Retinal pigment epithelial cell (primary cell): ENCODE results near the gene FTCD.

Source experiments
- DNase-seq: peaks from one replicate; pipeline ENCODE4 v3.0.0-alpha.2; 2010; ENCODE audit warnings: low read depth
- H3K4me3 ChIP-seq: 2 replicates; pipeline ENCODE4 v1.5.1; 2011; ENCODE audit warnings: mild to moderate bottlenecking, low read length, control low read depth, moderate library complexity
- TF ChIP-seq, protein P1 (sequence below): conservative IDR thresholded peaks from 2 replicates; pipeline ENCODE4 v1.5.1; 2011; ENCODE audit warnings: low read depth, low read length, control low read depth, inconsistent platforms

FTCD gene

DNA sequence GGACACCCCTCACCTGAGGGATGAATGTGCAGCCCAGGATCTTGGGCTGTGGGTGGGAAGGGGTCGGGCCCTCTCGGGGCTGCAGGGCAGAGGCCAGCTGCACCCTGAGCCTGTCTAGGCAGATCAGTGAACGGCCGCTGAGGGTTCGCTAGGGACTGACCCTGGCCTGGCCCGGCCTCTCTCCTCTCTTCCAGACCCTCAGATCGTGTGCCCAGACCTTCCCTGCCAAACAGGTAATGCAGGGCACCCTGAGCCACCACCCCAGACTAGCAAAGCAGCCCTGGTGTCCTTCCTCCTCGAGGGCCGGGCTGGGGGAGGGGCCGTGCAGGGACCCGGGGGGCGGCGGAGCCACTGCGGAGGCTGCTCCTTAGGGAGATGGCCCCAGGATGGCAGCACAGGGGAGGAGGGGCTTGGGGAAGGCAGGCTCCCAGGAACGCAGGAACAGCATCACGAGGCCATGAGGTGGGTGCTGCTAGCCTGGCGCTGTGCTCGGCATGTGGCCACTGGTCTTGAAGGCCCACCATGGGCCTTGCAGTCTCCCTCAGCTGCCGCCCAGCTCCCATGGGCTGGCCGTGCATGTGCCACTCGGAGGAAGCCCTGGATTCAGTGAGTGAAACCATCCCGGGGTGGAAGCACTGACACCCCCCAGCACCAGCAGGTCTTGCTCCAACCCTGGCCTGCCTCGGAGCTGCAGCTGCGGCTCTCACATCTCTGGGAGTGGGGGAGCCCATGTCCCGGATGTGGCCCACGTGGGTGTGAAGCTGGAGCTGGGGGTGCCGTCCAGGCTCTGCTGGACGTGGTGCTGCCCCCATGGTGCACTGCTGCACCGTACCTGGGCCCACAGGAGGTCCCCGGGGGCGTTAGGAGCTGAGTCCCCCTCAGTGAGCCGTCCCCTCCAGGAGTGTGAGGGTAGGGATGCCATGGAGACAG is 28.8 kb downstream of the FTCD start:
- no peak for DNase-seq
- TF ChIP-seq, protein P1, sequence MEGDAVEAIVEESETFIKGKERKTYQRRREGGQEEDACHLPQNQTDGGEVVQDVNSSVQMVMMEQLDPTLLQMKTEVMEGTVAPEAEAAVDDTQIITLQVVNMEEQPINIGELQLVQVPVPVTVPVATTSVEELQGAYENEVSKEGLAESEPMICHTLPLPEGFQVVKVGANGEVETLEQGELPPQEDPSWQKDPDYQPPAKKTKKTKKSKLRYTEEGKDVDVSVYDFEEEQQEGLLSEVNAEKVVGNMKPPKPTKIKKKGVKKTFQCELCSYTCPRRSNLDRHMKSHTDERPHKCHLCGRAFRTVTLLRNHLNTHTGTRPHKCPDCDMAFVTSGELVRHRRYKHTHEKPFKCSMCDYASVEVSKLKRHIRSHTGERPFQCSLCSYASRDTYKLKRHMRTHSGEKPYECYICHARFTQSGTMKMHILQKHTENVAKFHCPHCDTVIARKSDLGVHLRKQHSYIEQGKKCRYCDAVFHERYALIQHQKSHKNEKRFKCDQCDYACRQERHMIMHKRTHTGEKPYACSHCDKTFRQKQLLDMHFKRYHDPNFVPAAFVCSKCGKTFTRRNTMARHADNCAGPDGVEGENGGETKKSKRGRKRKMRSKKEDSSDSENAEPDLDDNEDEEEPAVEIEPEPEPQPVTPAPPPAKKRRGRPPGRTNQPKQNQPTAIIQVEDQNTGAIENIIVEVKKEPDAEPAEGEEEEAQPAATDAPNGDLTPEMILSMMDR: no peak
- H3K4me3 ChIP-seq: no peak overlapping the region

DNA sequence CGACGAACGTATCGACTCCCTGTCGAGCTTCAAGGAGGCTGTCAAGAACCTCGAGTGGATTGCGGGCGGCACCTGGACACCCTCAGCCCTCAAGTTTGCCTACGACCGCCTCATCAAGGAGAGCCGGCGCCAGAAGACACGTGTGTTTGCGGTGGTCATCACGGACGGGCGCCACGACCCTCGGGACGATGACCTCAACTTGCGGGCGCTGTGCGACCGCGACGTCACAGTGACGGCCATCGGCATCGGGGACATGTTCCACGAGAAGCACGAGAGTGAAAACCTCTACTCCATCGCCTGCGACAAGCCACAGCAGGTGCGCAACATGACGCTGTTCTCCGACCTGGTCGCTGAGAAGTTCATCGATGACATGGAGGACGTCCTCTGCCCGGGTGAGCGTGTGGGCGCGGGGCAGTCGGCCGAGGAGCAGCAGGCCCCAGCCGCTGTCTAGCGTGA is 29.5 kb downstream of the FTCD start:
- no peak overlapping the region for H3K4me3 ChIP-seq
- DNase-seq: no peak
- TF ChIP-seq, protein P1: no peak

DNA sequence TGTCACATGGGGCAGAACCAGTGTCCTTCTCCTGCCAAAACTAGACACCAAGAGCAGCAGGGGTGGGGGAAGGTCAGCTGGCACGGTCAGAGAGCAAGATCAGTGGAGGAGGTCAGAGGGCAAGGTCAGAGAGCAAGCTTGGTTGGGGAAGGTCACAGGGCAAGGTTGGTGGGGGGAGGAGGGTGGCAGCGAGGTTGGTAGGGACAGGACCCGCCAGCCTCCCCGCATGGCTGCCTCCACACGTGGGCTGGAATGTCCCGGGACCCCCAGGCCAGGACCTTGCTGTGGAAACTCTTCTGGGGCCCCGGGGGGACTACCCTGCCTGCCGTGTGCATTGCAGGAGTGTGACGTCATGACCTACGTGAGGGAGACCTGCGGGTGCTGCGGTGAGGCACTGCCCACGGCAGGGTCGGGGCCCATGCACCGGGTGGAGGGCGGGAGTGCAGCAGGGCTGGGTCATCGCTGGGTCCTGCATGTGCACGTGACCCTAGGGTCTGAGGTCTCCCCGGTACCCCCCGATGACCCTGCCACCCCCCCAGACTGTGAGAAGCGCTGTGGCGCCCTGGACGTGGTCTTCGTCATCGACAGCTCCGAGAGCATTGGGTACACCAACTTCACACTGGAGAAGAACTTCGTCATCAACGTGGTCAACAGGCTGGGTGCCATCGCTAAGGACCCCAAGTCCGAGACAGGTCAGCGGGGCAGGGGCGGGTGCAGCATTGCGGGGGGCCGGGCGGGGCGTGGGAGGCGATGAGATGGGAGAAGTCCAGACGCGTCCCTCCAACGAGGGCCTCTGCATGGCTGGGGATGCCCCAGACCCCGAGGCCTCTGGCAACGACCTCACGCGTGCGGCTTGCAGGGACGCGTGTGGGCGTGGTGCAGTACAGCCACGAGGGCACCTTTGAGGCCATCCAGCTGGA is 30.2 kb downstream of the FTCD start:
- DNase-seq: no peak
- no peak overlapping the region for H3K4me3 ChIP-seq
- TF ChIP-seq, protein P1: no peak

DNA sequence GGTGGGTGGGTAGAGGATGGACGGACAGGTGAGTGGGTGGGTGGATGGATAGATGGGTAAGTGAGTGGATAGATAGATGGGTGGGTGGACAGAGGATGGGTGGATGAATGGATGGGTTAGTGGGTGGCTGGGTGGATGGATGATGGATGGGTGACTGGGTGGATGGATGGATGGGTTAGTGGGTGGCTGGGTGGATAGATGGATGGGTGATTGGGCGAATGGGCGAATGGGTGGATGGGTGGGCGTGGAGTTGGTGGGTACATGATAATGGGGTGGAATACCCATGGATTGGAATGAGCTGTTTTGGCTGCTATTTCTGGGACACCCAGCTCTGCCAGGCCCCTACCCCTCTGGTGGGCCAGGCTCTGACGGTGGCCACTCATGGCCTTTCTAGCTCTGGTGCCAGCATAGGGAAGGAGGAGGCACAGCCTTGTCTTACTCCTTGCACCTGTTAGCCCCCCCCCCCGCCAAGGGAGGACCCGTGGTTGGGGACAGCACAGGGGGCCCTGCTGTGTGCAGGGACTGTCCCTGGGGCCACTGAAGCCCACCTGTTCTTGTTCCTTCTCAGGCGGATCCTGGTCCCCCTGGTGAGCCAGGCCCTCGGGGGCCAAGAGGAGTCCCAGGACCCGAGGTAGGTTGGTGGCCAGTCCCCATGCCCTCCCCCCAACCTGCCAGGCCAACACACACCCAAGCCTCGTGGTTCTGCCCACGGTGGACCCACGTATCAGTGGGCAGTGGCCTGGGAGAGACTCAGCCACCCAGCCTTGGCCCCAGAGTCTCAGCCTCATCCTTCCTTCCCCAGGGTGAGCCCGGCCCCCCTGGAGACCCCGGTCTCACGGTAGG is 31.1 kb downstream of the FTCD start:
- TF ChIP-seq, protein P1: no peak
- no peak for DNase-seq
- no peak overlapping the region for H3K4me3 ChIP-seq

DNA sequence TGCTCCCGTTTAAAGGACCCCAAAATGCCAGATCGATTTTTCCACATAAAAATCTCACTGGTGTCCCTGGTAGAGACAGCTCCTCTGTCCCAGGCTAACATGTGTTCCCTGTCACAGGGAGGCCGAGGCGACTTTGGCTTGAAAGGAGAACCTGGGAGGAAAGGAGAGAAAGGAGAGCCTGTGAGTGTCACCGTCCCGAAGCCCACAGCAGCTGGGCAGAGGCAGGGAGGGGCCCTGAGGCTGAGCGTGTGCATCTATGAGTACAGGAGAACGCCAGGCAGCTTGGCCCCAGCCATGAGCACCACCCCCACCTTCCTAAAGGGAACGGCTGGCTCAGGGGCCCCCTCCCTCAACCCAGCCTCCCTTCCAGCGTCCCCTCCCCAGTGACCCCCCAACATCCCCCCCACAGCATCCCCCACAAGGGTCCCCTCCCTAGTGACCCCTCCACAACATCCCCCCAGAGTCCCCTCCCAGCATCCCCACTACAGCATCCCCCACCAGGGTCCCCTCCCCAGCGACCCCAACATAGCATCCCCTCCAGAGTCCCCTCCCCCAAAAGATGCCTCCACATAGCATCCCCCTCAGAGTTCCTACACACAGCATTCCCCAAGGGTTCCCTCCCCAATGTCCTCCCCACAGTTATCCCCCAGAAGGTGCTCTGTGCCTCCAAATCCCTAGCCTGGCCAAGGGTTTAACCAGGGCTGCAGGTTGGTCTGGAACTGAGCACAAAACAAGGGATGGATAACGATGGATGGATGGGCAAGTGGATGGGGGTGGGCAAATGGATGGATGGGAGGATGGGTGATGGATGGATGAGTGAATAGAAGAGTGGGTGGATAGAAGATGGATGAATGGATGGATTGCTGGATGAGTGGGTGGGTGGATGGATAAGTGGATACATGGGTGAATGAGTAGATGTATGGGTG is 32.4 kb downstream of the FTCD start:
- TF ChIP-seq, protein P1: no peak
- DNase-seq: no peak
- no peak overlapping the region for H3K4me3 ChIP-seq

DNA sequence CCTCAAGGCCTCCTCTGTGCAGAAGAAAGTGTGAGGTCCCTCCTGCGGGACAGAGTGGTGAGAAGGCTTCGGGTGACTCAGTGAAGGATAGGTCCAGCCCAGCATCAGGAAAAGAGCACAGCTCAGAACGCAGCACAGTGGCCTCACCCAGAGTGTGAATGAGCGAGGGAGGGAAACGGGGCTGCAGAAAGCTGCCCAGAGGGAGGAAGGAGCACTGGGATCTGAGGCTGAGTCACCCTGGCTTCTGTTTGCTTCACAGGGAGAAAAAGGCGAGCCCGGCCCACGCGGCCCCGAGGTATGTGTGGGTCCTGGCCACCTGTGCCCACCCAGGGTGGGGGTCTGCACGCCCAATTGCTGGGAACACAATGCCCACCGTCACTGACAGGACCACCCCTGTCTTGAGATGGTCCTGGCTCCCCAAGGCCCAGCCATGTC is 33.1 kb downstream of the FTCD start:
- DNase-seq: no peak
- TF ChIP-seq, protein P1: no peak
- H3K4me3 ChIP-seq: no peak overlapping the region
